Activated naive CD4-positive, alpha-beta T cell treated with anti-CD3 and anti-CD28 coated beads, Interleukin-2, amount 50 U/mL, for 72 hours (primary cell): Measurements from ENCODE around the gene PDCD4. TPM values are rescaled to one million over a fixed set of nuclear protein-coding genes. Genes with fewer than 3 reads are reported as not detected.
A peak's percentile ranks its signal among the peaks of the same experiment; 100 is the strongest.

Source experiments
- ATAC-seq, 2 donors: fragments of 150-1000 bp; cut with Tn5 transposase; 2 replicates each; pipeline ENCODE4 v1.10.0; 2021; ENCODE audit warnings: mild to moderate bottlenecking in 2 of 2, moderate library complexity in 2 of 2
- DNase-seq, 2 donors: peaks; one replicate each; pipeline ENCODE4 v3.0.0; 2021 to 2022; ENCODE audit warnings: low spot score in 2 of 2
- H3K27ac Mint-ChIP-seq, 2 donors: one replicate each; pipeline ENCODE4 v1.8.0; 2022; ENCODE audit warnings: mild to moderate bottlenecking in 2 of 2, mixed read lengths in 2 of 2
- H3K36me3 Mint-ChIP-seq, 2 donors: one replicate each; pipeline ENCODE4 v1.8.0; 2022; ENCODE audit warnings: mixed read lengths in 2 of 2
- H3K9me3 Mint-ChIP-seq, 2 donors: one replicate each; pipeline ENCODE4 v1.8.0; 2022; ENCODE audit warnings: mixed read lengths in 2 of 2
- total RNA-seq, 2 donors: library from RNA; stranded (reverse); gene quantifications; one replicate each; pipeline ENCODE4 v1.2.3, GENCODE V29; 2022

The PDCD4 gene
- total RNA-seq, 2 donors from 2014 or later, result 94.9 to 159 TPM

DNA sequence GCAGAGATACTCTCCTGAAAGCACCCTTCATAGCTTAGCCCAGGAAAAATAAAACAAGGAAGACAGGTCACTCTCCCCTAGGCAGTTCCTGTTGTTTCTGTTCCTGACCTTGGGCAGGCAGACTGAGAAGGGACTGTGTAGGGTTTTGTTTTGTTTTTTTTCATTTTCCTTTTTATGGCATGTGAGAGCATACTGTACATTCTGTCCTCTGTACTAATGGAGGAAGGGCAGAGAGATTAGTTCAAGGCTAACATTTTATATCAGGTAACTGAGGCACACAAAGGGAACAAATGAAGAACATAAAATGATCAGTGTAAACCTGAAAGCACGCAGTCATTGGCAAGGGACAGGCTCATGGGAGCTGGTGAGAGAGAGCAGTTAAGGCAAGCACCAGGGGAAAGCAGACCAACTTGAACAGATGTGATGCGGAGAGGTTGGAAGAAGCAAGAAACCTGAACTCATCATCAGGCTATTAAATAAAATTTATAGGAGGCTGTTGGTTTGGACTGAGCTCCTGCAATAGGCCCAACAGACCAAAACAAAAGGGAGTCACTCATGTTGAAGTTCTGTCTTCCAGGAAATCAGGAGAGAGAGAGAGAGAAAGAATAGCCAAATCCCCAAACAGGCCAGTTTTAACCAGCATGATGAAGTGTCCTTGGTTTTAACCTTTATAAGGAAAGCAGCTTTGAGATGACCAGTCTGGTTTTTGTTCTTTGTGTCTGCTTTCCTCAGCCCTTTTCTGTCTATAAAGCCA is 34.1 kb upstream of the PDCD4 start:
- no peak for DNase-seq
- no peak for ATAC-seq
- no peaks in the 10 kb centered on the region for H3K36me3 Mint-ChIP-seq
- no peak overlapping the region for H3K27ac Mint-ChIP-seq
- H3K9me3 Mint-ChIP-seq, result no peaks in the 10 kb centered on the region

DNA sequence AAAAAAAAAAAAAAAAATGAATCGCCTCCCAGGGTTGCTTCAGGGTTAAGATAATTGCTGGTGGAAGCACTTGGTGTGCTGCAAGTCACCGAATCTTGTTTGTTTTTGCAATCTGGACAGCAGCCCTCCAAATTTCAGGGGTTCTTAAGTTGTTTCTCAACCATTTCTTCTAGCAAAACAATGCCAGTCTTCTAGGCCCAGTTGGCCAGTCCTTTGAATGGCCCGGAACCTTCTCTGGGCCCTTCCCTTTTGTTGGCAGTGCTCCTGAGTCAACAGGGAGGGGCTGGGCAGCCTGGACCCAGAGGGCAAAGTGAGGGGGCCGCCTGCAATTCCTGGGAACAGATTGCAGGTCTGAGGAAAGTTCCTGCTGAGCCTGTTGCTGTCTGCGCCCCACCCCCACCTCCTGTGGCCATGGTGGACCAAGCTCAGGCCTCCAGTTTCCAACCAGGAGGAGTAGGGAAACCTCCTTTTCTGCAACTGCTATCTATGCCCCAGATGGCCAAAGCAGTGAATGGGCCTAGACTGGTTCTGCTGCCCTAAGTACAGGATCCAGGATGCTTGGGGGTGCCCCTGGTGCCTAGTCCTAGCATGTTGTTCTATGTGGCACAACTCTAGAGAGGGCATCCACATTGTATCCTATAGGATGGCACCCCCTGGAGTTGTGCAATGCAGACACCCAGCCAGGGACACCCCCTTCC is 31.4 kb upstream of the PDCD4 start:
- H3K9me3 Mint-ChIP-seq, result peaks cover 0 to 4% of the 10 kb centered on the region in 2 donors
- no peaks in the 10 kb centered on the region for H3K36me3 Mint-ChIP-seq
- no peak for ATAC-seq
- no peak overlapping the region for H3K27ac Mint-ChIP-seq
- no peak for DNase-seq

DNA sequence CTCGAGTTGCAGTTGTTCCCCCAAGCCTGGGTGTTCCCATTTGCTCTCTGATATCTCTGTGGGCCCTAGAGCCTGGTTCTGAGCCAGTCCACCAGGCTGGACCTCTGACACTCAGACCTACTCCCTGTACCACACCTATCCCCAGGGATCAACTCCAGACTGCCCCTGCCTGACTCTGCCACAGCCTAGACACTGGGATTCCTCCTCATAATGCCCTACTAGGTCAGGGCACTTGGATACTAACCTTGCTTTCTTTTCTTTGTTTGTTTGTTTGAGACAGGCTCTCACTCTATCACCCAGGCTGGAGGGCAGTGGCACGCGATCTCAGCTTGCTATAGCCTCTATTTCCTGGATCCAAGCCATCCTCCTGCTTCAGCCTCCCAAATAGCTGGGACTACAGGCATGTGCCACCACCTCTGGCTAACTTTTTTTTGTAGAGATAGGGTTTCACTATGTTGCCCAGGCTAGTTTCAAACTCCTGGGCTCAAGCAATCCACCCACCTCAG is 30.8 kb upstream of the PDCD4 start:
- no peak for ATAC-seq
- no peak for DNase-seq
- no peaks in the 10 kb centered on the region for H3K36me3 Mint-ChIP-seq
- peaks cover 0 to 4% of the 10 kb centered on the region in 2 donors for H3K9me3 Mint-ChIP-seq
- H3K27ac Mint-ChIP-seq, result peak overlapping the region in 1 of 2 donors; percentile 81

DNA sequence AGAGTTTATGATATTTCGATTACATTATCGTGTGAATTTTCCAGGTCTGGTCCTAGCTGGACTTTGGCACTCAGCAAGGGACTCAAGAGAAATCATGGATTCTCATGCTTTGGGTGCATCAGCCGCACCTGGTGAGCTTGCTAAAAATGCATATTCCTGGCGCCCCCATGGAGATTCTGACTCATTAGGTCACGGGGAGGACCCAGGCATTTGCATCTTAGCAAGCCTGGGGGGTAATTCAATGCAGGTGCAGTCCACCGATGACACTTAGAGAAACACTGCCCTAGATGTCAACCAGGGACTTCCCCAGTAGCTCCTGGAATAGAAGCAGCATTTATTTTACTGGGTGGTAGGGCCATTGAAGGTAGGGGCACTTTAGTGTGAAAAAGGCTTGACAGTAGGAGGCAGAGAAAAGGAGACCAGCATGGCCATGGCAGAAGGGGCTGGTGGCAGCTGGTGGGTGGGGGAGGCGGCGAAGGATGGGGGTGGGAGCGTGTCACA is 29.9 kb upstream of the PDCD4 start:
- peaks cover 0 to 4% of the 10 kb centered on the region in 2 donors for H3K9me3 Mint-ChIP-seq
- ATAC-seq, result peak; percentile 56 to 61
- no peak for DNase-seq
- H3K36me3 Mint-ChIP-seq, result no peaks in the 10 kb centered on the region
- peak overlapping the region in 1 of 2 donors; percentile 81 for H3K27ac Mint-ChIP-seq

DNA sequence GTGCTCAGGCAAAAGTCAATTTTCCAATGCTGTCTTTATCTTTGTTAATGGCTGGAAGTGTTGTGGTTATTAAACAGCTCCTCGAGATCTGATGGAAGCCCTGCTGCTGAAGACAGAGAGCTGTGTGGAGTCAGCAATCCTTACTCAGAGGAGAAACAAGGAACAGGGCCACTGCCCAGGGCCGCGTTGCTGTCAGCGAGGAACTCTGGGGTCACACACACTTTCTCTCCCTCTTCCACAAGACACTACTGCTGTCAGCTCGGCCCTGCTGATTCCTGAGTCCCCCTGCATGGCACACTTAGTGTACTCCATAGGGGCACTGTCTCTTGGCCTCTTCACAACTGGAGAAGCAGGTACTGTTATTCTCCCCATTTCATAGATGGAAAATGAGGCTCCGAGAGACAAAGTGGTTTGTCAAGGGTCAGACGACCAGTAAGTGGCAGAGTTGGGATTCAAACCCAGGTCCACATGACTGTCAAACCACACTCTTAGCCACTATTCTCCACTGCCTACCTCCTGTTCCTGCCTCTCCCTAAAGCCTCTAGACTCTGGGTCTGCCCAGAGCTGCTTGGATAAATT is 29.3 kb upstream of the PDCD4 start:
- peak overlapping the region; percentile 81 to 85 for H3K27ac Mint-ChIP-seq
- peaks cover 0 to 4% of the 10 kb centered on the region in 2 donors for H3K9me3 Mint-ChIP-seq
- no peaks in the 10 kb centered on the region for H3K36me3 Mint-ChIP-seq
- DNase-seq (no peak), ATAC-seq (peak in 1 of 2 donors; percentile 17)

DNA sequence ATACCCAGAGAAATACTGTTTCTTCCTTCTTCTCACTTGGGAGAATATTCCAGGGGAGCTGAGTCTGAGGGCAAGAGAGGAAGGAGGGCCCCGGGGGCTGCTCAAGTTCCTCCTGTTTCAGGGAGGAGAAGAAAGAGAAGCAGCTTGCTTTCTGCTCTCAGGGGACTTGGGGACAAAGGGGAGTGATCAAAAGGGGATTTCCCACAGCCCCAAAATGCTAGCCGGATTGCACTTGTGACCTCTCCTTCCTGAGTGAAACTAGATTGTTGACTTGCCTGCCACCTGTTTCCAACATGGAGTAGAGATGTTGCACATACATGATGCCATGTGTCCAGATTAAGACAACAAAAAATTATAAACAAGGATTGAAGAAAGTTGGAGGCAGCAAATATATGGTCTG is 28.7 kb upstream of the PDCD4 start:
- Mint-ChIP-seq H3K27ac (peak overlapping the region; percentile 81 to 85), H3K36me3 (no peaks in the 10 kb centered on the region), H3K9me3 (peaks cover 0 to 4% of the 10 kb centered on the region in 2 donors)
- ATAC-seq, result peak; percentile 76 to 86
- DNase-seq, result peak in 1 of 2 donors; percentile 42

DNA sequence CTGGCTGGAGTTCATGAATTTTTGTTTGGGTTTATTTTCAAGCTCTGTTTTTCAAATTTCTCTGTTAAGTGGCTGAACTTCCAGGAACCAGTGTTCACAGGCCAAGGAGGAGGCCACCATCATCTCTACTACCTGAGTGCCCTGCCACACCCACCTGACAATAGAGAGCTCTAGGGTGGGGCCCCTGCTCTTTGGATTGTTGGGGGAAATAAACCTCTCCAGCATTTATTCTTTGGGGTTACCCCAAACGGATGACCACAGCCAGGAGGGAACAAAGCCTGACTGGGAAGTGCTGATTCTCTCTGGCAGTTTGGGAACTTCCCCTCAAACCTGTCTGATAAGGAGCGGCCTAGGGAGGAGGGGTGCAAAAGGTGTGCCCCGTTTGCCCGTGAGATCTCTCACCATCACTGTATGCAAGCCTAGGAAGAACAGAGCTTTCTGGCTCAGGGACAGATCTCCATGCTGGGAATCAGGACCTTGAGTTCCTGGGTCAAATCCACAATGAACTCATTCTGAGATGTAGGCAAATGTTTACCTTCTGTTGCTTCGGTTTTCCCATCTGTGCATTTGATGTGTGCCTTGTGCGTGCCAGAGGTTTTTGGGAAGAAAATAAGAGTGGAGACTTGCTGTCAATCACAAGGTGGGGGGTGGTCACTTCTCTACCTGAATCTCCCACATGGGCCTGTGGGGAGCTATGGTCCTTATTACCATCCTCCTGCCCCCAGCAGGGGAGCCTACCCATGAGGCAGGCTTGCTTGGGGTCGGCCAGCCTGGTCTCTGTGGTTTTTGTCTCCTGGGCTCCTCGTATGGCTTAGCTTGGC is 27.7 kb upstream of the PDCD4 start:
- Mint-ChIP-seq H3K36me3 (no peaks in the 10 kb centered on the region), H3K27ac (peak overlapping the region; percentile 29 to 81), H3K9me3 (peaks cover 0 to 4% of the 10 kb centered on the region in 2 donors)
- no peak for ATAC-seq
- DNase-seq, result no peak

DNA sequence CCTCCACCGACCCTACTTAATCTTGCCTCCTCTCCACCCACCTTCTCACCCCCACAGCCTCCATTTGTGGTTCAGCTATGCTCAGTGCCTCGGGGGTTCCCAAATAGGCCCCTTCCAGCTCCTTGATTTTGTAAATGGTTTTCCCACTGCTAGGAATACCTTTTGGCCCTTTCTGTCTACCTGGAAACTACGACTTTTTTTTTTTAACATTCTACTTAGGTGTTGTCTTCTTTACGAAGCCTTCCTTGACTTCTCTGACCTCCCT is 27.2 kb upstream of the PDCD4 start:
- H3K9me3 Mint-ChIP-seq, result peaks cover 0 to 4% of the 10 kb centered on the region in 2 donors

DNA sequence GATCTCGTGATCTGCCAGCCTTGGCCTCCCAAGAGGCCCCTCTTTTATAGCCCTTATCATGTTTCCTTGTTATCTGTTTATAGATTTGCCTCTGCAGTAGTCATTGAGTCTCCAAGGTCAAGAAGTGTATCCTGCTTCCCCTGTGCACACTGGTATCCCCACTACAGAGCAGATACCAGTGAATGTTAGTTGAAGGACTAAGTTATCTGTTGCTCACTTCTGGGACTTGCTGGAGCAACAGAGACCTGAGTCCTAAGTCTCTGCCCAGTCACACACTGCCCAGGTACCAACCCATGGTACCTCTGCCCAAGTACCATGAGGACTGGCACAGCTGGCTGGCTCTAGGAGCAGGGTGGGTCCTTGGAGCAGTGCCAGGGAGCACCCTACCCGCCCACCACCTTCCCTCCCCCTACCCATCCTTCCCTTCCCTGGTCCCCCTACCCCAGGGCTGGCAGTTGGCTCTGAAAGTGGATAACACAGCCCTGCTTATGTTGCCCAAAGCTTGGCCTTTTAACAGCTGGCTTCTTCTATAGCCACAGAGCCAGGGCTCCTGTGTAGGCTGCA is 26.5 kb upstream of the PDCD4 start:
- Mint-ChIP-seq H3K9me3 (peaks cover 0 to 4% of the 10 kb centered on the region in 2 donors), H3K27ac (peak overlapping the region in 1 of 2 donors; percentile 16), H3K36me3 (no peaks in the 10 kb centered on the region)
- ATAC-seq, result no peak
- no peak for DNase-seq

More for the DNA sequence above, 27.2 kb upstream of the PDCD4 start:
- ATAC-seq, result no peak
- Mint-ChIP-seq H3K36me3 (no peaks in the 10 kb centered on the region), H3K27ac (peak overlapping the region in 1 of 2 donors; percentile 16)
- no peak for DNase-seq

DNA sequence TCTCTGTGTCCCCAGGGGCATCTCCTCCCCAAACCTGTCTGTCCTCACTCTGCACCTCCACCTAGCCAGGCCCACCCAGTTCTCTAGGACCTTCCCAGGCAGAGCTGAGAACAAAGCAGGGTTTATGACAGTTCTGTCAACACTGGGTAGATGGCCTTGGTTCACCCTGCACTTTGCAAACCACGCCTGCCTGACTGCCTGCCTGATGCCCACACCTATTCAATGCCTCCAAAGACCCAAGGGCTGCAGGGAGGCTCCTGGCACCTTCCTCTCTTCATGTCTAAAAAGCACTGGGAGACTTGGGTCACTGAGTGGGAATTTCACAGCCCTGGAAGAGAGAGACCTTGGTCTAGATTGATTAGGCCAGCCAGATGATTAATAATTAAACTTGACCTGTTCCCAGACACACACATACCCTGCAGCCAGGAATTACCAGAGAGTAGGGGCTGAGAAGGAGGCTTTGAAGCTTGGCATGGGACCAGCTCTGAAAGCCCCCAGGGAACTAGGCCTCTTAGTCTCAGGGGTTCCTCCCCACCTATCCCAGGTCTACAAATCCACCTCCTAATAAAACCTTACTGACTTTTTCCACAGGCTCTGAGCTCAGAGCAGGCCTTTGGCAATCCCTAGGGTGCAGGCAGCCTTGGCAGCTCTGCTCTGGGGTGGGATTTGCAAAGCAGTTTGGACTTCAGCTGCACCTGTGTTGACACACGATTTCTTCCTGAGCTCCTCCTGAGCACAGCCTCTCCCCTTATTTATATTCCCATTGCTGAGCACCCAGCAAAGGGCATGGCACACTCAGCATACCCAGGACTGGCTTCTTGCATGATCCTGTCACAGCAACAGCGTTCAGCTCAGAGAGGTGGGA is 25.7 kb upstream of the PDCD4 start:
- ATAC-seq, result no peak
- Mint-ChIP-seq H3K27ac (peak overlapping the region in 1 of 2 donors; percentile 30), H3K9me3 (peaks cover 0 to 4% of the 10 kb centered on the region in 2 donors), H3K36me3 (no peaks in the 10 kb centered on the region)
- no peak for DNase-seq

DNA sequence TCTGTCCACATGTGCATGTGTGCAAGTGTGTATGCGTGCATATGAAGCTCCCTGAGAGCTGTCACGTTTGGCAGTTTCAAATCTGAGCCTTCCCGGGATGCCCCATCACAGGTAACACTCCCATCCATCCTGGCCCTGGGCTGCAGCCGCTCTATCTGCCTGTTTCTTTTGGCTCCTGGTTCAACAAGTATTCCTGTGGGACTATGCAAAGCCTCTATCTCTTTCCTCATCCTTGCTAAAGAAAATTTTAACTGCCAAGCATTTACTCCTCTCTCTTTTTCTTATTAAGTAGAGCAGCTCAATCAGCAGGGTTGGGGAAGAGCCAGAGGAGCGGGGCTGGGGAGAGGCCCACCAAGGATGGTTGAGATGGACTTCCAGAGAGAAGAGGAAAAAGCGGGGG is 24.4 kb upstream of the PDCD4 start:
- peak overlapping the region; percentile 28 to 37 for H3K27ac Mint-ChIP-seq
- H3K36me3 Mint-ChIP-seq, result no peaks in the 10 kb centered on the region
- DNase-seq, result no peak
- peaks cover 0 to 4% of the 10 kb centered on the region in 2 donors for H3K9me3 Mint-ChIP-seq
- ATAC-seq, result no peak

DNA sequence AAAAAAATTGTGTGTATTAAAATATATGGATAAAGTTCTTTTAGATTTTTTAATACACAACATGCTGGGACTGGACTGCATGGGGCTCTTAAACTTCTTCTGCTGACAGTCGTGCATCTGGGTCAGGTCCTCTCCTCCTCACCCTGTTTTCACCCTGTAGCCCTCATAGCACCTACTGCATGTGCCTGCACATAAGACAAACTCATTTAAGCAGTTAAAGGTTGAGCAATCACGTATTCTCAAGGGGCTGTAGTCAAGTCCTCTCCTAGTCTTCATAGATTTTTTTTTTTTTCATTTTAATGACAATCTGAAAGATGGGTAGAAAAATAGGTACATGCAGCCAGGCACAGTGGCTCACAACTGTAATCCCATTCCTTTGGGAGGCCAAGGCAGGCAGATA is 23.6 kb upstream of the PDCD4 start:
- no peak for ATAC-seq
- Mint-ChIP-seq H3K36me3 (no peaks in the 10 kb centered on the region), H3K27ac (no peak overlapping the region), H3K9me3 (peaks cover 0 to 4% of the 10 kb centered on the region in 2 donors)
- no peak for DNase-seq

DNA sequence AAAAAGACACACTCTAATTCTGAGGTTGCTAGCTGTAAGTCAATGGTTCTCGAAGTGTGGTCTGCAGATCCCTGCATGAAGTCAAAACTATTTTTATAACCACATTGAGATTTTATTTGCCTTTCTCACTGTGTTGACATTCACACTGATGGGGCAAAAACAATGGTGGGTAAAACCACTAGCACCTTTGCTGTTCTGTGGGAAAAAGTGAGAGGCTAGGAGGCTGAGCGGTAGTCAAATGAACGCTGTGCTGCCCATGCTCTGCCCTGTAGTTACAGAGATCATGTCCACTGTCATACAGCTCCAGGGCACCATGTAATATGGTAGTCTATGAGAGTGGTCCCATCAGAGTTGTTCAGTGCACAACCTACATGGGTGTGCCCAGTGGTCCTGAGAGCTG is 21.6 kb upstream of the PDCD4 start:
- Mint-ChIP-seq H3K9me3 (no peaks in the 10 kb centered on the region), H3K36me3 (no peaks in the 10 kb centered on the region), H3K27ac (no peak overlapping the region)
- DNase-seq (no peak), ATAC-seq (peak in 1 of 2 donors; percentile 12)

DNA sequence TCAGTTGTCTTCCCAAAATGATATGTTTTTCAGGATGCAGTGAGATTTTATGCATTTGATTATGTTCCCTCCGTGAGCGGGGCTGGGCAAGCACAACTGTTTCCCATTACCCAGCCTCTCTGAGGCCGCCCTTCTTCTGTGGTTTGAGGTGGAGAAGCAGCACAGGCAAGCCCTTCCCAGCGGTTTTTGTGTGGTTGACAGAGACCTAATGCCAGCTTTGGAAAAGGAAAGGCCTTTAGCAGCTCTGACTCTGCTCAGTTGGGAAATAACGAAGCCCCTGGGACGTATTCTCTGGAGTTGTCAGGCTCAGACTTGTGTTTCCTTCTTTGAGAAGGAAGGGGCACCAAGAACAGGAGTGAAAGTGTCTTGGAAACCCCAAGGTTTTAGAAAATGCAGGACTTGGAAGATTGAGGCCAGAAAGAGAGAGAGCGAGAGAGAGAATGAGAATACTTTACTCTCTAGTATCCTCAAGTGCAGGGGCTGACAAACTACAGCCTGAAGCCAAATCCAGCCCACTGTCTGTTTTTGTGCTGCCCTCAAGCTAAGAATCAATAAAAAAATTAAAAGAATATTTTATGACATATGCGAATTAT is 20.6 kb upstream of the PDCD4 start:
- ATAC-seq (no peak), DNase-seq (no peak)
- Mint-ChIP-seq H3K36me3 (peaks cover 0 to 7% of the 10 kb centered on the region in 2 donors), H3K27ac (no peak overlapping the region), H3K9me3 (no peaks in the 10 kb centered on the region)

DNA sequence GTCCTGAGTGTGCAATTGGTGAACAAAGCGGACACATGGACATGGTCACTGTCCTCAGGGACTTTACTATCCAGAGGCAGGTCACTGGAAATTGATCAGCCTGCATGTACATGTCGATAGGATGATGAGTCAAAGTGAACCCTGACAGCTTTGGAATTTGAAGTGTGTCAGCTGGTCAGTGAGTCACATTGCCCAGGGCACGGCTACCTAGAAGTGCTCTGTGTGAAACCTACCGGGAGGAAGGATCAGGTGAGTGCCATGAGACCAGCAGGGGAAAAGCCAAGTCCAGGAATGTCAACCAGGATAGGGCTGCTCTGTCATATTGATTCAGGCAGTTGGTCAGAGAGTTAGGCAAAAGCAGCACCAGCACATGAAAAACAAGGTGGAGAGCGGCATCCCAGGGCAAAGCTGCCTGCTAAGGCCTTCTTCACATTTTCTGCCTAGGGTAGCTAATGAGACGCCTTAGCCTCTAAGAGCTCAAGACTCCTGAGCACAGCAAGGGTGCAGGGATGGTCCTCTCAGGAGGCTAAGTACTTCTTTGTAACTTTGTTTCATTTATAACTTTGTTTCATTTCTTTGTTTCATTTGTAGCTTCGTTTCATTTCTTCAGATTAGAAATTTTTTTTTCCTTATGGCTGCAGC is 19.4 kb upstream of the PDCD4 start:
- DNase-seq, result peak in 1 of 2 donors; percentile 70
- Mint-ChIP-seq H3K9me3 (no peaks in the 10 kb centered on the region), H3K27ac (peak overlapping the region; percentile 73 to 79), H3K36me3 (peaks cover 2 to 8% of the 10 kb centered on the region in 2 donors)
- peak; percentile 87 to 93 for ATAC-seq
